Measurements from ENCODE around the gene ENTPD8. TPM values are rescaled to one million over a fixed set of nuclear protein-coding genes. Genes with fewer than 3 reads are reported as not detected.

Gene ENTPD8
- total RNA-seq, 1 experiment from 2014 or later = not detected

DNA sequence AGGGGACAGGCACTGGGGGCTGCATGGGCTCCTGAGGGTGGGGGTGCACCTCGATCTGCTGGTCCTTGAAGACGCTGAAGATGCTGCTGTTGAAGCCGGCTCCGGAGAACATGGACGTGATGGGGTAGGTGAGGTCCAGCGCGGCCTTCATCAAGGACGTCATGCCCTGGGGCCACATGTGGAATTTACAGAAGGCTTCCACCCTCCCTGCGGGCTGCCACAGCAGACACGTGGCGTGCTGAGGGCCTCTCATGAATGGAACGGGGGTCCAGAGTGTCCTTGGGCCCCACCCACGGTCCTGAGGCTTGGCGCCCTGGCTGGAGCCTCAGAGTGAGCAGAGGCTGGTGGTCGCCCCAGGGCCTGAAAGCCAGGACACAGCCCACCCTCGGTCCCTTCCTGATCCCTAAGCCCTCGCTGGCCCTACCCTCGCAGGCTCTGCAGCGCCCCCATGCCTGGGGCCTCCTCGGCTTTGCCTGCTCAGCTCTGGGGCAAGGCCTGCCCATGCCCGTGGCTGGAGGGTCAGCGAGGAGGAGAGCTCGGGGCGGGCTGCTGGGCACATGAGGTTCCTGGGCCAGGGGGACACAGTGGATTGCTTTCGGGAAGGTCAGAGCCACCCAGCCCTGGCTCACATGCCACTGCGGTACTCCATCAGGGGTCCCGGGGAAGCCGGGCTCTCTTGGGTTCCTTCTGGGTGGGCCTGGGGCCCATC is 23.3 kb upstream of the ENTPD8 start:
- ATAC-seq = no peak
- ChIA-PET POLR2A (ENCODE audit: unreplicated experiment) (no interaction called here), CTCF (no interaction called here)
- Histone ChIP-seq H3K4me1 (ENCODE audit: insufficient read depth, low read length) (peaks cover 2% of the 10 kb centered on the region; the same call in 1 of the 2 replicates), H3K9me3 (ENCODE audit: low read length) (no peaks in the 10 kb centered on the region), H3K9ac (ENCODE audit: low read length) (no peak overlapping the region), H3K4me2 (ENCODE audit: low read length) (no peak overlapping the region), H3K9me2 (replicated peaks; ENCODE audit: low read length) (no peaks in the 10 kb centered on the region), H3K27ac (ENCODE audit: low read length) (no peak overlapping the region), H3K4me3 (ENCODE audit: low read length) (no peak overlapping the region), H4K20me1 (ENCODE audit: low read length) (no peaks in the 10 kb centered on the region), H3F3A (ENCODE audit: low read length, unreplicated experiment) (no peaks in the 10 kb centered on the region), H3K27me3 (ENCODE audit: low read length) (no peaks in the 10 kb centered on the region), H3K36me3 (ENCODE audit: low read depth, low read length) (no peaks in the 10 kb centered on the region), H3K79me2 (ENCODE audit: low read length) (no peaks in the 10 kb centered on the region), H2AFZ (ENCODE audit: low read length) (no peak overlapping the region)
- no TSS peak for BruUV-seq (replicated peaks)
- intact Hi-C loops (cut with micrococcal nuclease) = no loop called here
- DNase-seq = no peak
- TF ChIP-seq EZH2 (IDR thresholded peaks at IDR 0.05; ENCODE audit: low read length, unreplicated experiment) (no peak), EZH2phosphoT487 (IDR thresholded peaks at IDR 0.05; ENCODE audit: borderline replicate concordance, low read length) (no peak)
- TF ChIP-seq, protein P1, sequence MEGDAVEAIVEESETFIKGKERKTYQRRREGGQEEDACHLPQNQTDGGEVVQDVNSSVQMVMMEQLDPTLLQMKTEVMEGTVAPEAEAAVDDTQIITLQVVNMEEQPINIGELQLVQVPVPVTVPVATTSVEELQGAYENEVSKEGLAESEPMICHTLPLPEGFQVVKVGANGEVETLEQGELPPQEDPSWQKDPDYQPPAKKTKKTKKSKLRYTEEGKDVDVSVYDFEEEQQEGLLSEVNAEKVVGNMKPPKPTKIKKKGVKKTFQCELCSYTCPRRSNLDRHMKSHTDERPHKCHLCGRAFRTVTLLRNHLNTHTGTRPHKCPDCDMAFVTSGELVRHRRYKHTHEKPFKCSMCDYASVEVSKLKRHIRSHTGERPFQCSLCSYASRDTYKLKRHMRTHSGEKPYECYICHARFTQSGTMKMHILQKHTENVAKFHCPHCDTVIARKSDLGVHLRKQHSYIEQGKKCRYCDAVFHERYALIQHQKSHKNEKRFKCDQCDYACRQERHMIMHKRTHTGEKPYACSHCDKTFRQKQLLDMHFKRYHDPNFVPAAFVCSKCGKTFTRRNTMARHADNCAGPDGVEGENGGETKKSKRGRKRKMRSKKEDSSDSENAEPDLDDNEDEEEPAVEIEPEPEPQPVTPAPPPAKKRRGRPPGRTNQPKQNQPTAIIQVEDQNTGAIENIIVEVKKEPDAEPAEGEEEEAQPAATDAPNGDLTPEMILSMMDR (conservative IDR thresholded peaks at IDR 0.05; ENCODE audit: low read depth, low read length) = no peak

DNA sequence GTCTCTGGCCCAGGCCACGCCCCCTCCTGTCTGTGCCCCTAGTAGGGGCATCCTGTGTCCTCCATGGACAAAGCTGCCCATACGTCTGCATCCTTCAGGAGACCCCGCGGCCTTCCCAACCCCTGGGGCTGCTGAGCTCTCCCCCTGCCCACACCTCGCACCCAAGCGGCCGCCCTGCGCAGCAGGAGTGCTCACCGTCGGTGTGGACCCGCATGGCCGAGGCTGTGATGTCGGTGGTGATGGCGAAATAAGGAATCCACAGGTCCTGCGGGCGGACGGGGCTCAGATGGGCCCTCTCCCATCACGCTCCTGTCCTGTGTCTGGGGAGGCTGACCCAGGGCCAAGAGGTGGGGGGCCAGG is 22.8 kb upstream of the ENTPD8 start:
- DNase-seq (no peak), ATAC-seq (no peak)
- Histone ChIP-seq H3K4me1 (ENCODE audit: insufficient read depth, low read length) (peaks cover 4% of the 10 kb centered on the region; the same call in 1 of the 2 replicates), H3K9me3 (ENCODE audit: low read length) (no peaks in the 10 kb centered on the region), H3K9ac (ENCODE audit: low read length) (no peak overlapping the region), H3K4me3 (ENCODE audit: low read length) (no peak overlapping the region), H3K36me3 (ENCODE audit: low read depth, low read length) (no peaks in the 10 kb centered on the region), H3K27me3 (ENCODE audit: low read length) (no peaks in the 10 kb centered on the region), H3K4me2 (ENCODE audit: low read length) (no peak overlapping the region), H2AFZ (ENCODE audit: low read length) (no peak overlapping the region), H4K20me1 (ENCODE audit: low read length) (no peaks in the 10 kb centered on the region), H3K9me2 (replicated peaks; ENCODE audit: low read length) (no peaks in the 10 kb centered on the region), H3K79me2 (ENCODE audit: low read length) (no peaks in the 10 kb centered on the region), H3K27ac (ENCODE audit: low read length) (no peak overlapping the region), H3F3A (ENCODE audit: low read length, unreplicated experiment) (no peaks in the 10 kb centered on the region)
- no TSS peak for BruUV-seq (replicated peaks)
- ChIA-PET POLR2A (ENCODE audit: unreplicated experiment) (no interaction called here), CTCF (no interaction called here)
- no peak for TF ChIP-seq EZH2phosphoT487 (IDR thresholded peaks at IDR 0.05; ENCODE audit: borderline replicate concordance, low read length)
- no peak for TF ChIP-seq EZH2 (IDR thresholded peaks at IDR 0.05; ENCODE audit: low read length, unreplicated experiment)
- TF ChIP-seq, protein P1 (conservative IDR thresholded peaks at IDR 0.05; ENCODE audit: low read depth, low read length) = no peak
- intact Hi-C loops (cut with micrococcal nuclease) = no loop called here
